HG03097 (cell line): ENCODE results near the gene IFITM10.

Source experiments
- ATAC-seq: cut with Tn5 transposase; IDR thresholded peaks from one replicate; pipeline ENCODE4 v1.9.1; 2021; ENCODE audit not compliant: unreplicated experiment, low FRiP score

Gene IFITM10

DNA sequence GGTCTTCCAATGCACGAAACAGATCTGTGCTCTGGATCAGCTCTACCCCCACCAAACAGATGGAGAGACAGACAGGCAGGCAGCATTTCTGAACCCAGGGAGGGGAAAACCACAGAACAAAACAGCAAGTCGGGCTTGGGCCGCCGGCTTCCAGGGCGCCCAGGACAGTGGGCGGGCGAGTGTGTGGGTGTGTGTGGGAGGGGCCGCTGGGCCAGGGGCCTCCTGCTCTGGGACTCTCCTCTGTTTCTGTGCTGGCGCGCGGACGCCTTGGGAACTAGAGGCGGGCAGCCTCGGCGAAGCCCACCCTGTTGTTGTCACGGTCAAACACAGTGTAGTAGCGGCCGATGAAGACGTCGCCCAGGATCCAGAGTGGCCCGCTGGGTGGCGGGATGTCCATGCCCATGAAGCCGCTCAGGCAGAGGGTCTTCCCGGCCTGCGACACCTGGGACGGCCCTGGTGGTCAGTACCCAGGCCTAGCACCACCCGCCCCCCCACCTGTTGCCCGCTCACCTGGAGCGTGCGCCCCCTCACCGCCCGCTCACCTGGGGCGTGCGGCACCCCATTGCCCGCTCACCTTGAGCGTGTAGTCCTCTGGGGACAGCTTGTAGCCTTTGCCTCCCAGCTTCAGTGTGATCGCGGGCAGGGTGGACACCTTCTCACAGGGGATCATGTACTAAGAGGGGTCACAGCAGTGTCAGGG, 3.0 kb upstream of the IFITM10 start:
- ATAC-seq: no peak

DNA sequence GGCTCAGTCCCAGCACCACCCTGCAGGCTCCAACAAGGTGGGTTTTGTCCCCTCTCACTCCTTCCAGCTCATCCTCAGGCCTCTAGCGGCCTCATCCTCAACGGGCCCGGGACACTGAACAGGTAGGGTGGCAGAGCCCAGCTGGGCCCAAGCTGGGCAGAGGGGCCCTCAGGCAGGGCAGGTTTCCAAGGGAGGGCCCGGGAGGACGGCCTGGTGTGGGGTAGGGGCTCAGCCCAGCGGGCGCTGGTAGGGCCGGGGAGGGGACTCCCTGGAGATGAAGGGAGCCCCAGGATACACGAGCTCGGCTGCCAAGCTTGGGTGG, 2.5 kb upstream of the IFITM10 start:
- ATAC-seq: no peak

DNA sequence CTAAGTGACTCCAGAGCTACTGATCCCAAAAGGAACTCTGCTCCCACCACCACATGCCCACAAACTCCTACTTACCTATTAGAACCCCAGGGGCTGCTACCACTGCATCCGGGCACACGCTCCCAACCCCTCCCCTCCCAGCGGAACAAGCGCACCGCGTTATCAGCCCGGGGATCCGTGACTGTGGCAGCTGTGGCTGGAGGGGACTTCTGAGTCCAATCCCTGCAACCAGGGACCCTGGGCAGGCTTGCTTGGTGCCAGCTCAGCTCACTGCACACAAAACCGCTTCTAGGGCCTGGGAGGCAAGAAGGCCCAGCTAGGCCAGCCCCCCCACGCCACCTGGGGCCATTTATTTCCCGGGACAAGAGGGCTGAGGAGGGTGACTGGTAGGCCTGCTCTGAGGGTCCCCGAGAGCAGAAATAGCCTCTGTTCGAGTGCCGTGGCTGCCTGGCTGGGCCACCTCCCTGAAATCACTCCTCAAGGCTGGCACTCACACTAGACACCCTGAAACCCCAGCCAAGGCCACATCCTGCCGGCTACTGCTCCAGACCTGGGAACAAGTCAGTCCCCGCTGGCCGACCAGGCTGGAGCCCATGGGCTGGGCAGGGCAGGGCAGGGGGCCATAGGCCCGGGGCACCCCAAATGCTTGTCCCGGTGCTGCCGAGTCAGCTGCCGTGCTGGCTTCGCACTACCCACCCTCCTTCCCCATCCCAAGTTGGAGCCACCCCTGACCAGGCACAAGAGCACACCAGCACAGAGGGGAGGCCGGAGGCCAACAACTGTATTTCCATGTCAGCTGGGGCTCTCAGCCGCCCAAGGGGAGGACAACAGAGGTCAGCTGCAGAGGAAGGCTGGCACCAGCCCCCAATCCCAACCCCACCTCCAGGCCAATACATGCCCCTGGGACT, 1.9 kb upstream of the IFITM10 start:
- no peak for ATAC-seq

DNA sequence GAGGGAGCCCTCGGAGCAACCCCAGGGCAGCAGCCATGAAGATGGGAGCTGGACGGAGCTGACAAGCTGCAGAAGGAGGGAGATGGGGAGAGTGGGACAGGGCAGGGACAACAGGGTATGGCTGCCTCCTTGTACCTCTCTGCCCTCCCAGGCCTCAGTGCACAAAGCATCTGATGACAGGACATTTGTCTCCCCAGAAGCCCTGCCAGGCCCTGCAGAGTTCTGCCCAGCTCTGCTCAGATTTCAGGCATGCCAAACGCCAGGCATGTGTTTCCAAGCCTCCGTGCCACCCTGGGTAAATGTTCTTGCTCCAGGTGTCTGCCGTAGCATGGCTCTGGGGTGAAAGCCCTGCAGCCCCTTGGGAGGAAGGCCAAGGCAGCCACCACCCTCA, 1.1 kb upstream of the IFITM10 start:
- no peak for ATAC-seq

DNA sequence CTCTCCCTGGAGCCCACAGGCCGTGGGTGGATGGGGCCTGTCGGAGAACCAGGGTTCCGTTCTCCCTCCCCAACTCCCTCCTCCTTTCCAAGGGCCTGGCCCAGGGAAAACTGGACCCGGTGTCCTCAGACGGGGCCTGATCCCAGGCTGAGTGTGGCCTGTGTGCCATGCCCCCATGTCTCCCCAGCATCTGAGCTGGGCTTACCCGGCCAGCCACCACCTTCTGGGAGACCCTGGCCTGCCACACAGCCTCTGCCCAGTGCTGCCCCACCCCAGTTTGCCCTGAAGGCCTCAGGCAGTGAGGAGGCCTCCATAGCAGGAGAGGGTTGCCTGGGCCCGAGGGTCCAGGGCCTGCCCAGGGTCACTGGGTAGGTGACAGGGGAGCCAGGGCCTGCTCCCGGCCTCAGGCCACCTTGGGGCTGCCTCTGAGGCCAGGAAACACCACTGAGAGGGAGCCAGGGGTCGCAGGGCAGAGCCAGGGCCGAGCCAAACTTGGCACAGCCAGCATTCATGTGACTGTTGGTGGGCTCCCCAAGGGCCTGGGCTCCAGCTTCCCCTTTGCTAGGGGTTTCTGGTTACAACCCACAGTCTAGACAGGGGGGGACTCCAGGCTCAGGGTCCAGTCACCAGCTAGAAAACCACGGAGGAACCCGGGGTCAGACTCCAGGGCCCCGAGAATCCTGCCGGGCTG, 590 bp upstream of the IFITM10 start:
- no peak for ATAC-seq

- ATAC-seq: no peak
These were observed 722 bp downstream of the IFITM10 start for GRCh38 chr11:1749395-1750351.

GRCh38 chr11:1748636-1749394, 1.6 kb downstream of the IFITM10 start:
- ATAC-seq: no peak

DNA sequence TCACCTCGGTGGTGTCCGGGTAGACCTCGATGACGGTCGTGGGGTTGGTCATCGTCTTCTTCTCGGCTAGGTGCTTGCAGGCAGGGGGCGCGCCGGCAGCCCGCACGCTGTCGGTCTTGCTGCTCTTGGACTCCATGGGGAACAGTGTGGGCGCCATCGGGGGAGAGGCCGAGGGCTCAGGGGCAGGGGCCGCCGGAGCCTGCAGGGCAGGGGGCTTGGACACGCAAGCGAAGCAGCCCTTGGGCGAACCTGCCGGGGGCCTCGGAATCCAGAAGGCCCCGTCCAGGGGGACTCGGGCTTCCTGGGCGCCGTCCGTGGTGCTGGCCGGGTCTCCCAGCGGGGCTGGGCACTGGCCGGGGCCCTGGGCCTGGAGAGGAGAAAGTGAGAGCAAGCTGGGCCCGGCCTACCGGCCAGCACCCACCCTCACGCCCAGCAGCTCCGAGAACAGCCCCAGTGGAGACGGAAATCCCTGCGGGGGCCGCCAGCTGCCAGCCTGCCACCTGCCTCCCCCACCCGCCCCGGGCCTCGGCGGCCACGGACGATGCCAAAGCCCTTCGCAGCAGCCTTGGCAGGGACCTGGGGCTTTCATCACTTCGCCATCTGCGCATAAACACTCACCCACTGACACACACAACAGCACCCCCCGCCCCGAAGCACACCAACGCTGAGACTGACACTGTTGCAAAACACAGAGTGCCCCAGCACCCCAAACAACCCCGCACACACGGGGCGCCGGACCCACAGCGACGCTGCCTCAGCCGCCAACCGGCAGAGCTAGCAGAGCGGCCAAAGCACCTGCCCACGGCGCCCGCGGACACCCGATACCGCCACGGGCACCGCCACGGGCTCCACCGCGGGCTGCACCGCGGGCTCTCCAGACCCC, 2.4 kb downstream of the IFITM10 start:
- no peak for ATAC-seq

DNA sequence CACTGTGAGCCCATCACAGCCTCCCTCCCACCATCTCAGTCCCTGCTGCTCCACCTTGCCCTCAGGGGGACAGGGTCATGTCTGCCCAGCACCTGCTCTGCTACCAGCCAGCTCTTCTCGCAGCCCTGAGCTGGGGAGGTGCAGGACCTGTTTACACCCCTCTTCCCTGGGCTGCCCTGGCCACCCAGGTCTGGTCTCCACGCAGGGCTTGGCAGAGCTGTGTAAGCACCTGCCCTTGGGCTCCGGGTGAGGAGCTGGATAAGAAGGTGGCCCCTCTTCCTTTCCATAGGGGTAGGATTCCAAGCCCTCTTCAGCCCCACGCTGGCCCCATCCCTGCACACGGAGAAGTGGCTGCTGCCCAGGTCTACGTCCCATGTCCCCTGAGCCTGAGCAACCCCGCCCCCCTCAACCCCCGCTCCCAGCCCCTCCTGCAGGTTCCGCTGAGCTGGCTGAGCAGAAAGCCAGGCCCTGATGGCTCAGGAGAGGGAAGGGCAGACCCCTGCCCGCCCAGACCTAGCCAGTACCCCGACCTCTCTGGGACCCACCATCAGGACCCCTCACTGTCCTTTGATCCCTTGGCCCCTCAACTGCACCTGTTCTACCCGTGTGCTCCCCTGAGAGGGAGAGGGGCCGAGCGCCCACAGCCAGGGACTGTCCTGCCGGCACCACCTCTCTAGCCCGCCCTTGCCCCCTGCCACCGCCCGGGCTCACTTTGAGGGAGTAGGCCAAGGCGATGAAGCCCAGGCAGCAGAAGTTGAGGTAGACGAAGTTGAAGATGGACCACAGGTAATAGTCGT, 3.2 kb downstream of the IFITM10 start:
- ATAC-seq: no peak

DNA sequence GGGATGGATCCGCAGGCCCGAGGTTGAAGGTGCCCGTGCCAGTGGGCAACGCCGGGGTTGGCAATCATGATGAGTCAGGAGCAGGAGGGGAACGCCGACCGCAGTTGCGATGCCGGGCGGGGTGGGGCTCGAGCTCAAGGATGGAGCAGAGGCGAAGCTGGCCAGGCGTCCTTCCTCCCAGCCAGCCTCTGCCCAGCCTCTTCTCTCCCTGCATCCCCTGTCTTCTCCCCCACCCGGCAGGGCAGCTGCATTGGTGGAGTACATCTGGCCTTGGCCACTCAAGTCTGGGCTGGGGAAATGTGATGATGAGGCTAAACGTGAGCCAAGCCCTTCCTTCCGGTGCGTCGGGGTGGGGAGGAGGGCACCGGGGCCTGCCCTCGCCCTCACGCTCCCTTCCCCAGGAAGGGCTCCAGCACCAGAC, 3.9 kb downstream of the IFITM10 start:
- no peak for ATAC-seq

GRCh38 chr11:1745701-1746320, 4.6 kb downstream of the IFITM10 start:
- ATAC-seq: no peak

DNA sequence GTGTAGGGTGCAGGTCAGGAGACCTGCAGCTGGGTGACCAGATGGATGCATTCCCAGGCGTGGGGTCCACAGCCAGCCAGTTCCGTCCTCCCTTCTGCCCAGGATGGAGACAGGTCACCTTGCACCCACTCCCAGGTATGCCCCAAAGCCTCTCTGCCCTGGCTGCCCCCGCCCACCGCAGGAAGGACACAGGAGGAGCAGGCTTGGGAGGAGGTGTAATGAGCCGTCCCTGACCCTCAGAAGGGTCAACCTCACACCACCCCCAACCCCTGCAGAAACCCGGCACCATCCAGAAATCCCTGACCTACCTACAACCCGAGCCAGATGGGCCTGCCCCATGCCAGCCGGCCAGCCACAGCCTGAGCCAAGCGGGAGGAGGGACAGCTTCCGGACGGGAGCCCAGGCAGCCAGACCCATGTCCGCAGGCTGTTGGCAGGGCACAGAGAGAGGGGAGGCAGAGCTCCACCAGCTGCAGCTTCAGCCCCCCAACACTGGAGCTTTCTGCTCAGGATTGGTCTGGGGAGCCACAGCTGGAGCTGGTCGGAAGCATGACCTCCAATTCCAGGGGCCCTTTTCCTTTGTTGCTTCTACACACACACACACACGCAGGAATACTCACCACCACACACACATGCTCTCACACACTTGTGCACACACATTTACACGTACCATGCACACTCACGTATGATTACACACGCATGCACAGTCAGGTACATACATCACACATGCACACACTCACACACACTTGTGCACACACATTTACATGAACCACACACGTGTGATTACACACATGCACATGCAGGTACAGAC, 5.3 kb downstream of the IFITM10 start:
- ATAC-seq: no peak

GRCh38 chr11:1744137-1744886, 6.1 kb downstream of the IFITM10 start:
- ATAC-seq: no peak

- ATAC-seq: no peak
These were observed 6.7 kb downstream of the IFITM10 start for GRCh38 chr11:1743585-1744136.

- ATAC-seq: no peak
These were observed 7.4 kb downstream of the IFITM10 start for GRCh38 chr11:1742869-1743584.
